Measurements from ENCODE around the gene CDO1.

CDO1 gene

GRCh38 chr5:115795700-115796099 lies 20.8 kb downstream of the CDO1 start:
- no peak overlapping the region for H3K4me3 ChIP-seq (ENCODE audit: low read depth, low read length)
- DNase-seq (ENCODE audit: low read depth), result no peak
- TF ChIP-seq CTCF (IDR thresholded peaks at IDR 0.05; ENCODE audit: insufficient read depth, low read depth, low read length, missing control alignments), result no peak

- no peak overlapping the region for H3K4me3 ChIP-seq (ENCODE audit: low read depth, low read length)
- no peak for TF ChIP-seq CTCF (IDR thresholded peaks at IDR 0.05; ENCODE audit: insufficient read depth, low read depth, low read length, missing control alignments)
- no peak for DNase-seq (ENCODE audit: low read depth)
Measured at GRCh38 chr5:115788440-115788839, 28.0 kb downstream of the CDO1 start.

GRCh38 chr5:115787426-115787825 lies 29.0 kb downstream of the CDO1 start:
- no peak for TF ChIP-seq CTCF (IDR thresholded peaks at IDR 0.05; ENCODE audit: insufficient read depth, low read depth, low read length, missing control alignments)
- H3K4me3 ChIP-seq (ENCODE audit: low read depth, low read length), result no peak overlapping the region
- no peak for DNase-seq (ENCODE audit: low read depth)

- DNase-seq (ENCODE audit: low read depth), result no peak
- no peak overlapping the region for H3K4me3 ChIP-seq (ENCODE audit: low read depth, low read length)
- no peak for TF ChIP-seq CTCF (IDR thresholded peaks at IDR 0.05; ENCODE audit: insufficient read depth, low read depth, low read length, missing control alignments)
Measured at GRCh38 chr5:115785381-115786065, 30.9 kb downstream of the CDO1 start.

GRCh38 chr5:115778417-115778816 lies 38.0 kb downstream of the CDO1 start:
- no peak for DNase-seq (ENCODE audit: low read depth)
- no peak overlapping the region for H3K4me3 ChIP-seq (ENCODE audit: low read depth, low read length)
- no peak for TF ChIP-seq CTCF (IDR thresholded peaks at IDR 0.05; ENCODE audit: insufficient read depth, low read depth, low read length, missing control alignments)

GRCh38 chr5:115776989-115777388 lies 39.5 kb downstream of the CDO1 start:
- DNase-seq (ENCODE audit: low read depth), result no peak
- TF ChIP-seq CTCF (IDR thresholded peaks at IDR 0.05; ENCODE audit: insufficient read depth, low read depth, low read length, missing control alignments), result no peak
- H3K4me3 ChIP-seq (ENCODE audit: low read depth, low read length), result no peak overlapping the region

GRCh38 chr5:115775999-115776398 lies 40.5 kb downstream of the CDO1 start:
- no peak for DNase-seq (ENCODE audit: low read depth)
- TF ChIP-seq CTCF (IDR thresholded peaks at IDR 0.05; ENCODE audit: insufficient read depth, low read depth, low read length, missing control alignments), result no peak
- no peak overlapping the region for H3K4me3 ChIP-seq (ENCODE audit: low read depth, low read length)
